Hepatocyte (in vitro differentiated cells): ENCODE data around the gene PKD1L1. TPM values are rescaled to one million over a fixed set of nuclear protein-coding genes. Genes with fewer than 3 reads are reported as not detected.
"Not testable (repeated sequence)": the region's sequence is repeated elsewhere in the genome, so short reads cannot be mapped to it uniquely, and the experiment has no call there.

Experiments
- DNase-seq: peaks from one replicate; pipeline ENCODE4 v3.0.0-alpha.2; 2016; ENCODE audit warnings: low spot score
- H2AFZ ChIP-seq: fragments of 200-600 bp; sonication (generic); 2 replicates; pipeline ENCODE4 v1.6.0; 2016; ENCODE audit warnings: antibody characterized with exemption, mild to moderate bottlenecking
- H3K27ac ChIP-seq: fragments of 200-600 bp; sonication (generic); 2 replicates; pipeline ENCODE4 v1.5.1; 2016; ENCODE audit warnings: mild to moderate bottlenecking
- H3K27me3 ChIP-seq: fragments of 200-600 bp; sonication (generic); 2 replicates; pipeline ENCODE4 v1.6.1; 2016
- H3K36me3 ChIP-seq: fragments of 200-600 bp; sonication (generic); replicated peaks from 2 replicates; pipeline ENCODE4 v1.5.1; 2016; ENCODE audit warnings: low read depth; ENCODE audit not compliant: insufficient read depth
- H3K4me1 ChIP-seq: fragments of 200-600 bp; sonication (generic); 2 replicates; pipeline ENCODE4 v1.5.1; 2016; ENCODE audit warnings: mild to moderate bottlenecking, moderate library complexity; ENCODE audit not compliant: insufficient read depth
- H3K4me2 ChIP-seq: fragments of 200-600 bp; sonication (generic); 2 replicates; pipeline ENCODE4 v1.6.0; 2016
- H3K4me3 ChIP-seq: fragments of 200-600 bp; sonication (generic); 2 replicates; pipeline ENCODE4 v1.5.1; 2016; ENCODE audit warnings: mild to moderate bottlenecking
- H3K79me2 ChIP-seq: fragments of 200-600 bp; sonication (generic); 2 replicates; pipeline ENCODE4 v1.6.0; 2017; ENCODE audit warnings: mild to moderate bottlenecking
- H3K9me2 ChIP-seq: fragments of 200-600 bp; sonication (generic); replicated peaks from 2 replicates; pipeline ENCODE4 v1.6.0; 2017; ENCODE audit warnings: mild to moderate bottlenecking; ENCODE audit not compliant: insufficient read depth
- H3K9me3 ChIP-seq: fragments of 200-600 bp; sonication (generic); 2 replicates; pipeline ENCODE4 v1.5.1; 2016; ENCODE audit warnings: low read depth, mild to moderate bottlenecking
- H4K20me1 ChIP-seq: fragments of 200-600 bp; sonication (generic); 2 replicates; pipeline ENCODE4 v1.6.0; 2016; ENCODE audit warnings: mild to moderate bottlenecking; ENCODE audit not compliant: insufficient read depth, poor library complexity, severe bottlenecking
- EZH2 ChIP-seq: fragments of 200-600 bp; sonication (generic); IDR thresholded peaks from 2 replicates; pipeline ENCODE4 v1.6.1; 2016; ENCODE audit warnings: antibody characterized with exemption, mild to moderate bottlenecking, borderline replicate concordance
- EZH2phosphoT487 ChIP-seq: fragments of 200-600 bp; sonication (generic); IDR thresholded peaks from one replicate; pipeline ENCODE4 v1.6.1; 2018; ENCODE audit warnings: antibody characterized with exemption, mild to moderate bottlenecking, low read depth, moderate library complexity; ENCODE audit not compliant: unreplicated experiment, severe bottlenecking
- WGBS: methylation state at CpG from one replicate; pipeline ENCODE4 v1.1.6; 2016; ENCODE audit warnings: low lambda C conversion rate; ENCODE audit errors: missing lambda C conversion rate; 5-methylcytosine and 5-hydroxymethylcytosine counted together
- polyA plus RNA-seq: library from polyadenylated mRNA; unstranded; fragments of >200 nt; fragmentation: Nextera tagmentation; extraction: Ambion mirVana; gene quantifications from 2 replicates; pipeline ENCODE4 v1.2.1, GENCODE V29; 2016
- total RNA-seq: library from RNA; depleted of rRNA; stranded (reverse); fragments of >200 nt; gene quantifications from 2 replicates; pipeline ENCODE4 v1.2.3, GENCODE V29; 2014
- TF ChIP-seq, protein P1 (sequence below): fragments of 200-600 bp; sonication (generic); IDR thresholded peaks from 2 replicates; pipeline ENCODE4 v1.5.1; 2016; ENCODE audit warnings: antibody characterized with exemption, mild to moderate bottlenecking; ENCODE audit not compliant: poor library complexity

The PKD1L1 gene
- total and polyA plus RNA-seq, 2 experiments from 2014 or later: 0.07 TPM

DNA sequence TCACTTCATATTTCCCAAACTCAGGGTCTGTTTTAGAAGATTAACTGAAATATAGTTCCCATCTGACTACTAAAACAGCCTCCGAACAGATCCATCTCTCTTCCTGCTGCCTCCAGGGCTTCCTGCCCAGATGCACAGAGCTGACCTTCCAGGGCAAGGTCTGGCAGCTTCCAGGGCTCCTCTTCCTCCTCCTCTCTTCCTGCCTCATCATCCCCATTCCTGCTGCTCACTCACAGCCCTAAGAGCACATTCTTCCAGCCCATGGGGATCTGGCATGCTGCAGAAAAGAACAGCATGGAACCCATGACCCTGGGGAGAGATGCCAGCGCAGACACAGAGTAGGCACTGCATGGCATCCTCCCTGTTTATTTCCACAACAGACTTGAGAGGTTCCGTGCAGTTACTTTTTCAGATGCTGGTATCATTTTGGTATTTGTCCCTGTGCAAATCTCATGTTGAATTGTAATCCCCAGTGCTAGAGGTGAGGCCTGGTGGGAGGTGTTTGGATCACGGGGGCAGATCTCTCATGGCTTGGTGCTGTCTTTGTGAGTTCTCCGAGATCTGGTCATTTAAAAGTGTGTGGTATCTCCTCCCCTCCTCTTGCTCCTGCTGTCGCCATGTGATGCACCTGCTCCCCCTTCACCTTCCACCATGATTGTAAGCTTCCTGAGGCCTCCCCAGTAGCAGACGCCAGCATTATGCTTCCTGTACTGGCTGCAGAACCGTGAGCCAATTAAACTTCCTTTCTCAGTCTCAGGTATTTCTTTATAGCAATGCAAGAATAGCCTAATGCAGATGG lies 4.4 kb downstream of the PKD1L1 start:
- no peak overlapping the region for H3K27ac ChIP-seq
- no peak for DNase-seq

DNA sequence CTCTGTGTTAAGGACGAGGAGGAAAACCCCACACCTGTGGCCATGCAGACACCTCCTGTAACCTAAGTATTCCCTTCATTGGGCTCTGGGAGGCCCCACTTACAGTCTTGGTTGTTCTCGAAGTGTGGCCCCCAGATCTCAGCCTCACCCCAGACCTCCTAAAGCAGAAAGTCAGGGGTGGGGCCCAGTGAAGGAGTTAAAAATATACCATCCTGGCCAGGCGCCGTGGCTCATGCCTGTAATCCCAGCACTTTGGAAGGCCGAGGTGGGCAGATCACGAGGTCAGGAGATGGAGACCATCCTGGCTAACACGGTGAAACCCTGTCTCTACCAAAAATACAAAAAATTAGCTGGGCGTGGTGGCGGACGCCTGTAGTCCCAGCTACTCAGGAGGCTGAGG lies 5.6 kb downstream of the PKD1L1 start:
- H3K9me3 ChIP-seq, DNase-seq, H2AFZ ChIP-seq, H4K20me1 ChIP-seq, H3K27me3 ChIP-seq, H3K79me2 ChIP-seq, H3K27ac ChIP-seq, H3K36me3 ChIP-seq, H3K4me2 ChIP-seq, H3K9me2 ChIP-seq, H3K4me3 ChIP-seq: not testable (repeated sequence)
- WGBS: 95% methylated on average over 10 of the region's 10 CpGs
- H3K4me1 ChIP-seq: peaks cover 17% of the 10 kb centered on the region

More for the DNA sequence above, 4.4 kb downstream of the PKD1L1 start:
- no peaks in the 10 kb centered on the region for H3K27me3 ChIP-seq
- H3K4me3 ChIP-seq: no peak overlapping the region
- TF ChIP-seq, protein P1, sequence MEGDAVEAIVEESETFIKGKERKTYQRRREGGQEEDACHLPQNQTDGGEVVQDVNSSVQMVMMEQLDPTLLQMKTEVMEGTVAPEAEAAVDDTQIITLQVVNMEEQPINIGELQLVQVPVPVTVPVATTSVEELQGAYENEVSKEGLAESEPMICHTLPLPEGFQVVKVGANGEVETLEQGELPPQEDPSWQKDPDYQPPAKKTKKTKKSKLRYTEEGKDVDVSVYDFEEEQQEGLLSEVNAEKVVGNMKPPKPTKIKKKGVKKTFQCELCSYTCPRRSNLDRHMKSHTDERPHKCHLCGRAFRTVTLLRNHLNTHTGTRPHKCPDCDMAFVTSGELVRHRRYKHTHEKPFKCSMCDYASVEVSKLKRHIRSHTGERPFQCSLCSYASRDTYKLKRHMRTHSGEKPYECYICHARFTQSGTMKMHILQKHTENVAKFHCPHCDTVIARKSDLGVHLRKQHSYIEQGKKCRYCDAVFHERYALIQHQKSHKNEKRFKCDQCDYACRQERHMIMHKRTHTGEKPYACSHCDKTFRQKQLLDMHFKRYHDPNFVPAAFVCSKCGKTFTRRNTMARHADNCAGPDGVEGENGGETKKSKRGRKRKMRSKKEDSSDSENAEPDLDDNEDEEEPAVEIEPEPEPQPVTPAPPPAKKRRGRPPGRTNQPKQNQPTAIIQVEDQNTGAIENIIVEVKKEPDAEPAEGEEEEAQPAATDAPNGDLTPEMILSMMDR: no peak
- TF ChIP-seq EZH2 (no peak), EZH2phosphoT487 (no peak)
- peaks cover 17% of the 10 kb centered on the region for H3K4me1 ChIP-seq
- H2AFZ ChIP-seq: no peak overlapping the region
- H3K36me3 ChIP-seq: no peaks in the 10 kb centered on the region
- H3K9me2 ChIP-seq: no peaks in the 10 kb centered on the region
- WGBS: 89% methylated on average over 8 of the region's 8 CpGs
- H3K9me3 ChIP-seq: no peaks in the 10 kb centered on the region
- no peaks in the 10 kb centered on the region for H3K79me2 ChIP-seq
- no peak overlapping the region for H3K4me2 ChIP-seq
- no peaks in the 10 kb centered on the region for H4K20me1 ChIP-seq

DNA sequence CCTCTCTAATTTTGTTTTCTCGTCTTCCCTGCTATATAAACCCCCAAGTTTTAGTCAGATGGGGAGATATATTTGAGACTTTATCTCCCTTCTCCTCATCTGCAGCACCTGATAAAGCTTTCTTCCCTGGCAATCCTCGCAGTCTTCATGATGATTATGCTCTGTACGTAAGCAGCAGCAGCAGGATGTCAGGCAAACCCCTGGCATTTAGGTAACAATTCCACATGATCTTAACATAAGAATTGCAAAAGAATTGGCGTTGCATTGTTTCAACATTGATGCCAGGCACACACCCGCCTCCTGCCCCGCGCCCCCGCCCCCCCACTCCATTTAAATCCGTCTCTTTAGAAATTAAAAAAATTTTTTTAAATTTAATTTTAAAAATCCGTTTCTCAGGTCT lies 6.1 kb downstream of the PKD1L1 start:
- Histone ChIP-seq H3K9me3 (no peaks in the 10 kb centered on the region), H3K4me1 (peaks cover 17% of the 10 kb centered on the region), H3K9me2 (no peaks in the 10 kb centered on the region), H2AFZ (no peak overlapping the region), H3K27me3 (no peaks in the 10 kb centered on the region), H3K36me3 (no peaks in the 10 kb centered on the region), H3K27ac (no peak overlapping the region), H3K79me2 (no peaks in the 10 kb centered on the region), H3K4me3 (no peak overlapping the region), H3K4me2 (no peak overlapping the region), H4K20me1 (no peaks in the 10 kb centered on the region)
- TF ChIP-seq EZH2phosphoT487: no peak
- TF ChIP-seq, protein P1: no peak
- TF ChIP-seq EZH2: no peak
- WGBS: 86% methylated on average over 5 of the region's 10 CpGs
- DNase-seq: no peak

DNA sequence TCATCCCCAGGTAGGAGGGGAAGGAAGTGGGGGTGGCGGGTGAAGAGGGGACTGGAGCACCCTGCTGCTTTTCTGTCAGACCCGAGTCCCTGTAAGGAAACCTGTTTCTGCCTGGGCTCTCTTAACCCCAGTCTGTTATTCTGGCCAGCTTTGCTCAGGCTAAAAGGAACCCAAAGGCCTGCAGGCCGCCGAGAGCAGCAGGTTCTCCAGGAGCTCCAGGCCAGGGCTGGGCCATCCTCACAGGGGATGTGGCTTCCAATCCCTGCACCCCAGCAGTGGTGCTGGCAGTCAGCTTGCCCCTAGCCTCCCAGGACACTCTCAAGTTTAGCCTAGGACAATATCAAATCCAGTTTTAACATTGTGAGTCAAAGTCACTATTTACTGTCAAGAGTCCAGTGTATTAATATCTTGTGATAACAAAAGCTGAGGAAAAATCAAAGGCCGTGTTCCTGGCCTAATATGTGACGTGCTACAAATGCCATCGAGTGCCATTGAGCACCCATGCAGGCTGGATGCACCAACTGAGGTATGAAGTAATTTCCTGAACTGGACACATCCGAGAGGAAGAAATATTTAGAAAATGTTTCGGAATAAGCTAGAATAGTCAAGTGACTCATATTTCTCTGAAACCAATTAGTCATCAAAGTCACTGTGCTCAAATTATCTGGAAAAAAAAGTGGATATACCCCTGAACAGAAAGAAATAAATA lies 7.0 kb downstream of the PKD1L1 start:
- H2AFZ ChIP-seq: no peak overlapping the region
- no peak overlapping the region for H3K4me3 ChIP-seq
- no peaks in the 10 kb centered on the region for H4K20me1 ChIP-seq
- DNase-seq: no peak
- TF ChIP-seq, protein P1: no peak
- TF ChIP-seq EZH2phosphoT487 (no peak), EZH2 (no peak)
- H3K4me1 ChIP-seq: peaks cover 17% of the 10 kb centered on the region
- no peak overlapping the region for H3K4me2 ChIP-seq
- H3K79me2 ChIP-seq: no peaks in the 10 kb centered on the region
- H3K27me3 ChIP-seq: no peaks in the 10 kb centered on the region
- H3K9me2 ChIP-seq: no peaks in the 10 kb centered on the region
- no peaks in the 10 kb centered on the region for H3K36me3 ChIP-seq
- WGBS: 81% methylated on average over 9 of the region's 9 CpGs
- H3K27ac ChIP-seq: peak overlapping the region; percentile 72
- no peaks in the 10 kb centered on the region for H3K9me3 ChIP-seq
